ENCODE measurements around the gene ZFYVE26.
A peak's percentile ranks its signal among the peaks of the same experiment; 100 is the strongest.
"Not testable (repeated sequence)": the region's sequence is repeated elsewhere in the genome, so short reads cannot be mapped to it uniquely, and the experiment has no call there.

ZFYVE26 gene

DNA sequence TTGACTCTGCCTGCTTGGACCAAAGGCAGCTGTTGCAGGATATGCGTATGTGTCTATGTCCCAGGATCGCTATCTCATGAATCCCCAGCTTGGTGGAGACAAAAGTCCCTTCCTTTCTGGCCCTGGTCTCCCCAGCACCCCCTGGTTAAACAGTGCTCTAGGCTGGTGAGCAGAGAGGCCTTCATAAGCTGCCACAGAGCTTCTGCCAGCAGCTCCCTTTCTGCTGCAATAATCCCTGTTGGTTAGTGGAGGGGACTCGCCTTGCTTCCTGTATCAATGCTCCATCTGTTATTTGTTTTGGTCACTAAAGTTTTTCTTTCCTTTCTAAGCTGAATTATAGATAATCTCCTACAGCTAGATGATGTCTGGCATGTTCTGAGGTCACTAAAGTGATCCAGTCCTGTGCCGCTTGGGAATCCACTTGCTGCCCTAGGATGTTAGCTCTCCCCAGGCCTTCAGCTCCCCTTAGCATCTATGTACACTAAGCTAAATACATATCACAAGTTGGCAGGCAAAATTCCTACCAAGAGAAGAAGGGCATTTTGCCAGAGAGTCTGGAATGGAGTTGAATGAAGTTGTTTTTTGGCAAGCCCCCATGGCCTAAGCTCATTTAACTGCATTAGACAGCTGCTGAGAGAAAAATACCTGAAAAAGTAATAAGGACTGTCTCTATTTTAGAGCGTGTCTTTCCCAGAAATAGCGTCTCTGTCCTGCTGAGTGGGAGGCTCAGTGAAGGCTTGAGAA lies 66.9 kb downstream of the ZFYVE26 start:
- DNase-seq (ENCODE audit: low read depth), result no peak

DNA sequence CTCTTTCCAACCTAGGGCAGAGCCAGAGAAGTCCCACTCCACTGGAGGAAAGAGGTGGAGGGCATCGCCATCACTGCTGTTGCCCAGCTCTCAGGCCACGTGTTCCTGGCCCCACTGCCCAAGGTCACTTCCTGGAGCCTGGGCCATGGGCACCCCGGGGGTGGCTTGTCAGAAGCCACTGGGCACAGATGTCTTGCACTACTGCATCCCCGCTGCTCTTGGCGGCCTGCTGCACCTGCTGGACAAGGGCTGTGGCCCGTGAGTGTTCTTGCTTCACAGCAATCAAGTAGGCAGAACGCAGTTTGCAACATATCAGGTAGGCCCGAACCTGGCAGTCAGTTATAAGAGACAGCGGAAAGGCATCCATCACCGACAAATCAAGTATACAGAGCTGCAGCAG lies 68.1 kb downstream of the ZFYVE26 start:
- no peak for DNase-seq (ENCODE audit: low read depth)

DNA sequence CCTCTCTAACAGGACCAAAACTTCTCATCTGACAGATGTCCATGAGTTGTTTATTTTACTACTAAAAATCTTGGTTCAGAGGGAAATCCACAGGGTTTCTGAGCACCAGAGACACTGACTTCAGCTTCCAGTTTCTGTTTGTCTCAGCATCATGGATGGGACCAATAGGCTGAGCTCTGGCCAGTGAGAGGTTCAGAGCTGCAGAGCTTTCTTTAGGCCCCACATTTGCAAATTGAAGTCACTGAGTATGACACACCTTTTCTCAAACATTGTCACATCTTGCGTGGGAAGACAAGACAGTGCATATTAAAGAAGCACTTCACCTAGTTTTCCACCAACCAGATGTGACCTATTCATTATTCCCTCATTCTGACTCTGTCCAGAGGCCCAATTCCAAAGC lies 69.5 kb downstream of the ZFYVE26 start:
- DNase-seq (ENCODE audit: low read depth), result no peak

DNA sequence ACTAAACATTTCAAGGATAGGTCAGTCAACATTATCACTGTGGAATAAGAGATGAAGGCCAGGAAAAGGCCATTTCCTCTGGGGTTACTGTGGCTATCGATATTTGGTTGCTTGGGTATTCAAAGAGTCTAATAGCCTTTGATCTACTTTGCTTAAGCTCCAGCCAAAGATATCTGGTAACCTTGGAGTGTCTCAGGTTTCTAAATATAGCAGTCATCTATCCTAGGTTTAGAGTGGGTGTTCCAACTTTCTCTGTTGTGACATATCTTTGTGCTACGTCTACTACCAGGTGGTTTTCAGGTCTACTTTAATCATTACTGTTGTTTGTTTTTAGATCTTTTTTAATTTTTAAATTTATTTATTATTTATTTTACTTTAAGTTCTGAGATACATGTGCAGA lies 72.3 kb downstream of the ZFYVE26 start:
- no peak for DNase-seq (ENCODE audit: low read depth)

DNA sequence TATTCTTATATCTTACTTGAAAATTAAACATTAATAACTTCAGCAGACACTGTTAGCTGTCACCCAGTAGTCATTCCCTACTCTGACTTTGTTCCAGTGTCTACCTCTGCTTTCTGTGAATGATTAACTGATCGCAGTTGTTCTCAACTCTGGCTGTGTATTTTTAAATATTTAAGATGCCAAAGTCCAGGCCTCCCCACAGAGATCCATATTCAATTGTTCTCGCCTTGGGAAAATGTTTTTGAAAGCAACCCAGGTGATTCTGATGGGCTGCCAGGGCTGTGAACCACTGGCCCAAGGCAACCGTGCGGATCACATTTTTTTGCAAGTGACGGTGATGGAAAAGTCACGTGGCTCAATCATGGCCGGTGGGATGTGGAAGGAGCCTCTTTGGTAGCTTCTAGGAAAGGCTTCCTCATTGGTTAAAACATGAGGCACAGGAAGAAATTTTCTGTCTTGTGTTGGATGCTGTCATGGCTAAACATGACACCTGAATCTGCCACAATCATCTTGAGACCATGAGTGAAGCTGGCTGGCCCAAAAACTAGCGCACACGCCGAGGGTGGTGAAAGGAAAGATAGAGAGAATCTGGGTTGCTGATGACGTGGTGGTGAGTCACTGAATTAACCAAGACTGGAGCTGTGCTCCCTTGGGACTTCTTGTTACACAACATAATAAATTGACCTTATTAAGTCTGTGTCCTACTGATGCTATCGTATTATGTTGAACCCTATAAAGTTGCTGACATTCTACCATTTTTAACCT lies 77.5 kb downstream of the ZFYVE26 start:
- peak; percentile 92 for DNase-seq (ENCODE audit: low read depth)

DNA sequence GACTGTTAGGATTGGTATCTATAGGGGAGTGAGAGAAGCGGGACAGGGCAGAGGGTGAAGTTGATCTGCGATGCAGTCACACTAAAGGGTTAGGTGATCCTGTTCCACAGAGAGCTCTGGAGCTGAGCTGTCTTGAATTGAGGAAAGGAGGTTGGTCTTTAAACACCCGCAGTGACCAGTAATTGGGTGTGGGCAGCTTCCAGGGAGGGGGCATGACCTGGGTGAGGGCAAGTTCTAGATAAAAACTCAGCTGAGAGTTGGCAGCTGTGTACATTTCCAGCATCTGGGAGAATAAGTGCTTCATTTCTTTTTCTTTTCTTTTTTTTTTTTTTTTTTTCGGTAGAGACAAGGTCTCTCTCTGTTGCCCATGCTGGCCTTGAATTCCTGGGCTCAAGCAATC lies 79.6 kb downstream of the ZFYVE26 start:
- DNase-seq (ENCODE audit: low read depth), result no peak

DNA sequence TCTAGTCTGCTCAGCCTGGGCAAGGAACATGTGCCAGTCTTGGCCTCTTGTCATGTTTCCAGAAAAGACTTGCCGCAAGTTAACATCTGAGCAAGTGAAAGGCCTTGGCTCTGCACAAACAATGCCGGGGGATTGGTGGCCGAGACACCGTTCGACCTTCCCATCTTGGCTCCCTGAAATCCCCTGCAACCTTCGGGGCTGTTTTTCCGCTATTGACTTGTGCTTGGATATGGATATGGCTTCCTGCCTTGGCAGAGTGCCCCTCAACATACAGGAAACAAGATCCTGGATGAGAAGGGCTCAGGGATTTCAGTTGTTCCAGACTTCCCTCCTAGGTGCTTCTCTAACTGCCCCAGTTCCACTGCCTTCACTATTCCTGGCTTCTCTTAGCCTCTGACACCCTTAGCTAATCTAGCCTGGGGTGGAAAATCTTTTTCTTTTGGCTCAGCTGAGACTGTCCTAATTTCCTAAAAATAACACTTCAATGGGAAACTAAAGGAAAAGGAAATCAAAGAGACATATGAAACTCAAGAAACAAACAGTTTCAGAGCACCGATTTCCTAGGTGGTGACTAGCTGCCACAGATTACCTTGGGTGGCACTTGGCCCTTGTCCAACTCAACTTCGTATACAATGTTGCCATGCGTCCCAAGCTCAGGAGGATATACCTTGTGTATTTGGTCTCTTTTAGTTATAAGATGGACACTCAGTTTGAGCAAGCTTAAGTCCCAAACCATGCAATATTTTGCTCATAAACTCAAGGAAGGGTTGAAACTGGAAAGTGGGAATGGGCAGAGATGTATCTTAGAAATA lies 80.8 kb downstream of the ZFYVE26 start:
- no peak for DNase-seq (ENCODE audit: low read depth)

DNA sequence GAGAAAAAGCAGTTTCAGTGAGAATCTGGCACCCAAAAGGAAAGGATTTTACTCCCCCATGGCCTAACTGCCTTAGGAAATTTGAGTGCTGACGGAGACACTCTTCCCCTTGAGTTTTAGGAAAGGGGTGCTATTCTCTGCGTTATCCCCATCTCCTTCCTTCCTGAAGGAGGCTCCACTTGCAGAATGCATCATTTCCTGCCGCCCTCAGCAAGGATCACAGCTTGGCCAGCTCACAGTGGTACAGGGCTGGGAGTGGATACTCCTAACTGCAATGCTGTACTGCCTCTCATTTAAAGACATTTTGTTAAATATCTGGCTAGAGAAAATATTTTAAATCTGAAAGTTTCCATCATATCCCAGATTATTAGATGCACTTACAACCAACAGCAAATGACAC lies 81.7 kb downstream of the ZFYVE26 start:
- no peak for DNase-seq (ENCODE audit: low read depth)

DNA sequence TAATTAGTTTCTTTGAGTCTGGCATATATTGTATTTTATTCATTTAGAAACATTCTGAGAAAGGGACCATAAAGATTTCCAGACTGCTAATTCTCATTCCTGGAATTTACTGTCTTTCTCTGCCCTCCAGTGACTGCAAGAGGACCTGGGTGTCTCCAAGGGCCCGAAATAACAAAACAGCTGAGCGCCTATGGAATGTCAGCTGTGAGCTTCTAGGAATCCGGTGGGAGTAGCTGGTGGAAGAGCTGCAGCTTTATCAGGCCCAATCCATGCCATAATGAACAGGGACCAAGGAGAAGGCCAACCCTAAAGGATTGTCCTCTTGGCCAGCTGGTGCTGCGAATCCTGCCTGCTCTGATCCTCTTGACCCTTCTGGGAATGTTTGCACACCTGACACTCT lies 82.8 kb downstream of the ZFYVE26 start:
- DNase-seq (ENCODE audit: low read depth), result no peak

DNA sequence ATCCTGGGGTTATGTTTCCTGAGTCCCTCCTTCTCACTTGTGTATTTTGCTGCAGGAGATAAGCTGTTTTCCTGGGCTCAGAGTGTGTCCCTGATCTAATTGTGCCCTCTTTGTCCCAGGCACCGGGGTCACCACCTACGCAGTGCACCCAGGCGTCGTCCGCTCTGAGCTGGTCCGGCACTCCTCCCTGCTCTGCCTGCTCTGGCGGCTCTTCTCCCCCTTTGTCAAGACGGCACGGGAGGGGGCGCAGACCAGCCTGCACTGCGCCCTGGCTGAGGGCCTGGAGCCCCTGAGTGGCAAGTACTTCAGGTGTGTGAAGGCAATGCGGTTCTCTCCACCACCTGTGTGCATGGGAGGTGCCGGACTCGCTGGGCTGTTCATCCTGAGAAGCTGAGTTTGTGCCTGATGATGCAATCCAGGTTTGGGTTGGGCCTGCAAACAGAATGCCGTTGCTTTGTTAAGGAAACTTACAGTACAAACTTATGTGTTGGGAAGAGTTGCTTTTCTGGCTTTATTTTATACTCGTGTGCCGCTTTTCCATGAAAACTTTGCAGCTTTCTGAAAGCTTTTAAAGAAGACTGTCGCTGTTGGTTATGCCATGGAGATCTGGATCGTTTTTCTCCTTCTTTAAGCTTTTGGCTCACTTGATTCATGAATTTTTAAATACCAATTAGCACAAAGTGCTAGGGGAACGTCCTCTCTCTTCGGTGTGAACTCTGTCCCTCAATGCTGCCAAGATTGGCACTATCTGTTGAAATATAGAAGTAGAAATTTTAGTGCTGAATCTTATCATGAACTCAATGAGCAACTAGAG lies 87.1 kb downstream of the ZFYVE26 start:
- DNase-seq (ENCODE audit: low read depth), result no peak

DNA sequence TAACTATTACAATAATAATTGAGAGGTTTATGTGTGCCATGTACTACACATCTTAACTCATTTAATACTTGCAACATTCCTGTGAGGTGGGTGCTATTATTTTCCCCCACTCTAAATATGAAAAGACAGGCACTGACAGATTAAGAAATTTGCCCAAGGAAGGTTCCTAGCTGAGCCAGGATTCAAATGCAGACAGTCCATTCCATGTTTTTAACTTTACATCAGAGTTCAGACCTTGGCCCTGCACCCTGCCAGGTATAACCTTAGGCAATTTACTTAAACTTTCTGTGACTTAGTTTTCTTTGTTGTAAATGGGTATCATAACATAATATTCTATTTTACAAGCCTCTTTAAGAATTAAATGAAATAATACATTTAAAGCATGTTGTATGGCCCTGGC lies 88.1 kb downstream of the ZFYVE26 start:
- no peak for DNase-seq (ENCODE audit: low read depth)

DNA sequence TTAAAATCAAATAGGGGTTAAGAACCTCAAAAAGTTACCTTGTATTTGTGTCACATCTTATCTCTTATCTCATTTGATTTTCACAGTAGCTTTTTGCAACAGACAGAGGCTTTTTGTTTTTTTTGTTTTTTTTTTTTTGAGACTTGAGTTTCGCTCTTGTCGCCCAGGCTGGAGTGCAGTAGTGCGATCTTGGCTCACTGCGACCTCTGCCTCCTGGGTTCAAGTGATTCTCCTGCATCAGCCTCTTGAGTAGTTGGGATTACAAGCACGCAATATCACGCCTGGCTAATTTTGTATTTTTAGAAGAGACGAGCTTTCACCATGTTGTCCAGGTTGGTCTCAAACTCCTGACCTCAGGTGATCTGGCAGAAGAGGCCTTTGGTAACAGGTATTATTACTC lies 89.0 kb downstream of the ZFYVE26 start:
- no peak for DNase-seq (ENCODE audit: low read depth)

DNA sequence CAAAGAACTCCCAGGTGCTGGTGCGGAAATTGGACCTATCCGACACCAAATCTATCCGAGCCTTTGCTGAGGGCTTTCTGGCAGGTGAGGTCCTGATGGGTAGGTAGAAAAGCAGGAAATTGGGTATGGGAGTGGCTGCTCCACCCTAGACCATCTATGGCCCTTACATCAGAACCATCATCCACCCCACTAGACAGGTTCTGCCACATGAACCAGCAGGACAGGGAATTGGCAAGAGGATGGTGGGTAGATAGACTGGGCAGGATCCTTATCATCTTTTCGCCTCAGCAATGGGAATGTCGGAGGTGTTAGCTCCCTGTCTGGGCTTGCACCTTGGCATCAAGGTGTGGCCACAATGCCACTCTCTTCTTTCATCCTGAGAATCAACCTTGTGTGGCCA lies 91.2 kb downstream of the ZFYVE26 start:
- DNase-seq (ENCODE audit: low read depth), result no peak

DNA sequence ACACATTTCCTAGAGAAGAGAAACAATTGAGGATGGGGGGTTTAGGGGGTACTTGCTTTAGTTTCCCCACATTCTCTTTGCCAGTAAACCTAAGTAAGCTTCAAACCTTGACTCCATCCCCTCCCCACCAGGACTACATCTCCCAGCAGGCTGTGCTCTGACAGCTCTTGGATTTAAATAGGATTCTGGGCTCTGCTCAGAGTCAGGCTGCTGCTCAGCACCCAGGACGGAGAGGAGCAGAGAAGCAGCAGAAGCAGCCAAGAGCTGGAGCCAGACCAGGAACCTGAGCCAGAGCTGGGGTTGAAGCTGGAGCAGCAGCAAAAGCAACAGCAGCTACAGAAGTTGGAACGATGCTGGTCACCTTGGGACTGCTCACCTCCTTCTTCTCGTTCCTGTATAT lies 94.1 kb downstream of the ZFYVE26 start:
- DNase-seq (ENCODE audit: low read depth), result no peak

DNA sequence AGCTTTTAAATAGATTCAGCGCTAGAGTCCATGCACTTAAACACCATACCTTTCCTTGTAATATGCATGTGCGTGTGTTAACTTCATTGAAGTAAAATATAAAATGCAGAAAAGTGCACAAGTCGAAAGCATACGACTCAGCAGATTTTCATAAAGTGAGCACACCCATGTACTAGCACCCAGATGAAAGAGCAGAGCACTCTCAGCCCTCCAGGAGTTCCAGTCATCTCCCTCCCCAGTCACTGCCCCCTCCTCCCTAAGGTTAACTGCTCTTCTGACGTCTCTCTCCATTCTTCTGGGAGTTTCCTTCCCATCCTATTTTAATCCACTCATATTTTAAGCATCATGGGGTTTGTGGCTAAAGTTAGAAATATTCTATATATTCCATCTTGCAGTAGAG lies 94.5 kb downstream of the ZFYVE26 start:
- DNase-seq (ENCODE audit: low read depth), result no peak

DNA sequence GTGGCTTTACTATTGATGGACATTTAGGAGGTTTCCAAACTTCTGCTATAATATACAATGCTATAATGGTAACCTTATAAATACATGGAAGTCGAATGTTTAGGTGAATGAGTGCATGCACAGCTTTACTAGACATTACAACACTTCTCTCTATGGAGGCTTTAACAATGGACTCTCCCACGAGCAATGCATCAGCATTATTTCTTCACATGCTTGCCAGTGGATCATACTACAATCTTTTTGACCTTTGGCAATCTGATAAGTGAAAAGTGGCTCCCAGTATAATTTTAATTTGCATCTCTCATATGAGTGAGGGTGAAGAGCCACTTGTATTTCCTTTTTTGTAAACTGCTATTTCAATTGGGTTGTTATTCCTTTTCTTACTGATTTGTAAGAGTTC lies 96.5 kb downstream of the ZFYVE26 start:
- no peak for DNase-seq (ENCODE audit: low read depth)

DNA sequence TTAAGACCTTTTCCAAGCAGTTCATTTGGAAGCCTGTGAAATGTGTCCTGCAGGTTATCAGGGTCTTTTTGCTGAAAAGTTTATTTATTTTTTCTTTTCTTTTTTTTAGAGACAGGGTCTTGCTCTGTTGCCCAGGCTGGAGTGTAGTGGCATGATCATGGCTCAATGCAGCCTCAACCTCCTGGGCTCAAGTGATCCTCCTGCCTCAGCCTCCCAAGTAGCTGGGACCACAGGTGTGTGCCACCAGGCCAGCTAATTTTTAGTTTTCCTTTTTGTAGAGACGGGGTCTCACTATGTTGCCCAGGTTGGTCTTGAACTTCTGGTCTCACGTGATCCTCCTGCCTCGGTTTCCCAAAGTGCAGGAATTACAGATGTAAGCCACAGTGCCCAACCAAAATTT lies 97.0 kb downstream of the ZFYVE26 start:
- not testable (repeated sequence) for DNase-seq (ENCODE audit: low read depth)

DNA sequence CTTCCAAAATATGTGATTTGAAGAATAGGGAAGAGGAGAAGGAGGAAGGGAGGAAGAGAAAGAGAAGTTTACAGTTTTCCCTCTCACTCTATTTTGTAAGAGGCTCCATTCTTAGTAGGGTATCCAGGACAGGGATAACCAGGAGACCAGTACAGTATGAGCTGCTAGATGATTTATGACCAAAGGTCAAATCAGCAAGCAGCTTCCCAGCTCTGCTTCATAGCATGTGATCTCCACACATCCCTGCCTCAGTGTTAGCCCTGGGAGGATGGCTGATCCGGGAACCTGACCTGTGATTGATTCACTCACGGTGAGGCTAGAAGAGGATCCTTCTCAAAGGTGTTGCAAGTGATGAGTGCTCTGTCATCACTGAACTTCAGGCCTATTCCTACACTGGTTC lies 98.1 kb downstream of the ZFYVE26 start:
- no peak for DNase-seq (ENCODE audit: low read depth)

DNA sequence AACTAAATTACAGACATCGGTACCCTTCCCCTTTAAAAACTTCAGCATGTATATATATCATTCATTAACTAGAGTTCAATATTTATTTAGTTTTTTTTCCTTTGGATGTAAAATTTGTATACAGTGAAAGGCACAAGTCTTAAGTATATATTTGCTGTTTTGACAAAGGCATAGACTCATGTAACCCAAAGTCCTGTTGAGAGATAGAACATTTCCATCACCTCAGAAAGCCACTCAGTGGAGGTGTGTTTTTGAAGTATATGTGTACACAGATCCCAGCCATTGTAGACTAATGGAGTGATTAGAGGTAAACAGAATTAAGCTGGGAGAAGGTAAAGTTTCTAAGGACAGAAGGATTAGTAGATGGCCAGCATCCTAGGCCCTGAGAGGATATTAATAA lies 99.3 kb downstream of the ZFYVE26 start:
- DNase-seq (ENCODE audit: low read depth), result no peak

DNA sequence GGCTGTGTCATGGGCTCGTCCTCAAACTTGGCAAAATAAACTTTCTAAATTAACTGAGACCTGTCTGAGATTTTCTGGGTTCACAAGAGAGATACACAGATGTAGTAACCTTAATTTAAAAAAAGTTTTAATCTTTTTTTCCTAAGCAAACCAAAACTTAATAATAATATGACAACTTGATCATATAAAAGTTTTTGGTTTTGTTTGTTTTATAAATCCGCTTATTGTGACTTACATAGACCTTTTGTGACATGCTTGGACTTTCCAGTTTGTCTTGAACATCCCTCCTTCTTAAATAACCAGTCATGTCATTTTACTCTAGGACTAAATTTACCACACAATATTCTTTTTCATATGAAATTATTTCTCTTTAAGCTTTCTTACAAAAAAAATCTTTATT lies 106.2 kb downstream of the ZFYVE26 start:
- DNase-seq (ENCODE audit: low read depth), result no peak

DNA sequence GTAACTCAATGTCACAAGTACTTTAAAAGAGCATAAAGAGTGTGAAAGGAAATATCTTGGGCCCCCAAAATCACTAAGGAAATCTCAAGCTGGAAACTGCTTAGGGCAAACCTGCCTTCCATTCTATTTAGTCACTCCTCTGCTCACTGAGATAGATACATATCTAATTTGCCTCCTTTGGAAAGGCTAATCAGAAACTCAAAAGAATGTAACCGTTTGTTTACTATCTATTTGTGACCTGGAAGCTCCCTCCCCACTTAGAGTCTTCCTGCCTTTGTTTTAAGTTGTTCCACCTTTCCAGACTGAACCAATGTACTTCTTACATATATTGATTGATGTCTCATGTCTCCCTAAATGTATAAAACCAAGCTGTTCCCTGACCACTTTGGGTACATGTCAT lies 106.6 kb downstream of the ZFYVE26 start:
- DNase-seq (ENCODE audit: low read depth), result not testable (repeated sequence)

DNA sequence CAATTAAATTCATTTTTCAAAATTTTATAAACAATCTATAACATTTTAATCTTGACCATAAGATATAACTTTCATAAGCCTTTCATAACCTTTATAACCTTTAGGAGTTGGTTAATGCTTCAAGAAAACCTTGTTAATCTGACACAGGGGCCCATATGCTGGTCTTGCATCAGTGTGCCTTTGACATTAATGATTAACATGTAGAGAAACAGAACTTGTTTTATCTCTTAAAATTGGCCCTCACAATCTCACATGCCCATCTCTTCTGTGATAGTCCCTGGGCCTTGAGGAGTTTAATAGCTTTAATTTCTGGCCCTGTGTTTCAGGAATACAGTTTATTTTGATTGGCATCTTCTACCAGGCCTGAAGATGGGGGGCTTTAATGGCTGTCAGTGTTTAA lies 107.0 kb downstream of the ZFYVE26 start:
- DNase-seq (ENCODE audit: low read depth), result not testable (repeated sequence)
